GM23338 (cell line): Measurements from ENCODE around the gene PPP1R12A. TPM values are rescaled to one million over a fixed set of nuclear protein-coding genes. Genes with fewer than 3 reads are reported as not detected.

Experiments
- ATAC-seq: fragments of 200-7000 bp; cut with Tn5 transposase; 3 replicates; pipeline ENCODE4 v1.9.1; 2020
- DNase-seq: peaks from one replicate; pipeline ENCODE4 v3.0.0-alpha.2; 2015; ENCODE audit warnings: low spot score
- H2AFZ ChIP-seq: fragments of 200-600 bp; sonication (generic); 2 replicates; pipeline ENCODE4 v1.8.0; 2016; ENCODE audit warnings: antibody characterized with exemption, mild to moderate bottlenecking, moderate library complexity
- H3F3A ChIP-seq: fragments of 200-600 bp; sonication (generic); replicated peaks from 2 replicates; pipeline ENCODE4 v1.8.0; 2017; ENCODE audit warnings: antibody characterized with exemption, mixed run types, low read depth
- H3K27ac ChIP-seq: fragments of 200-600 bp; sonication (generic); 2 replicates; pipeline ENCODE4 v1.6.1; 2016; ENCODE audit warnings: low read depth
- H3K27me3 ChIP-seq: fragments of 200-600 bp; sonication (generic); 2 replicates; pipeline ENCODE4 v1.8.0; 2016; ENCODE audit warnings: mild to moderate bottlenecking, mixed run types, moderate library complexity; ENCODE audit not compliant: insufficient read depth
- H3K36me3 ChIP-seq: fragments of 200-600 bp; sonication (generic); 2 replicates; pipeline ENCODE4 v1.8.0; 2016; ENCODE audit warnings: mild to moderate bottlenecking; ENCODE audit not compliant: insufficient read depth
- H3K4me1 ChIP-seq: fragments of 200-600 bp; sonication (generic); 2 replicates; pipeline ENCODE4 v1.8.0; 2016; ENCODE audit warnings: mild to moderate bottlenecking, moderate library complexity; ENCODE audit not compliant: insufficient read depth
- H3K4me2 ChIP-seq: fragments of 200-600 bp; sonication (generic); 2 replicates; pipeline ENCODE4 v1.7.1; 2017; ENCODE audit warnings: mixed run types
- H3K4me3 ChIP-seq: fragments of 200-600 bp; sonication (generic); 2 replicates; pipeline ENCODE4 v1.6.1; 2016; ENCODE audit warnings: mixed run types
- H3K79me2 ChIP-seq: fragments of 200-600 bp; sonication (generic); replicated peaks from 2 replicates; pipeline ENCODE4 v1.8.0; 2017; ENCODE audit warnings: mild to moderate bottlenecking; ENCODE audit not compliant: insufficient read depth
- H3K9me2 ChIP-seq: fragments of 200-600 bp; sonication (generic); 2 replicates; pipeline ENCODE4 v1.8.0; 2017; ENCODE audit not compliant: insufficient read depth
- H4K20me1 ChIP-seq: fragments of 200-600 bp; sonication (generic); replicated peaks from 2 replicates; pipeline ENCODE4 v1.8.0; 2017; ENCODE audit warnings: mild to moderate bottlenecking; ENCODE audit not compliant: insufficient read depth
- H3K27ac Mint-ChIP-seq: 2 replicates; pipeline ENCODE4 v1.8.0; 2020; ENCODE audit warnings: inconsistent platforms, mild to moderate bottlenecking, moderate library complexity, mixed read lengths
- H3K27me3 Mint-ChIP-seq: 3 replicates; pipeline ENCODE4 v1.8.0; 2022; ENCODE audit warnings: low read depth, mild to moderate bottlenecking, moderate library complexity, mixed read lengths, inconsistent platforms; ENCODE audit not compliant: insufficient read depth, poor library complexity
- H3K36me3 Mint-ChIP-seq: 3 replicates; pipeline ENCODE4 v1.8.0; 2021; ENCODE audit warnings: low read depth, mild to moderate bottlenecking, inconsistent platforms, moderate library complexity, mixed read lengths
- H3K4me1 Mint-ChIP-seq: 3 replicates; pipeline ENCODE4 v1.8.0; 2020; ENCODE audit warnings: mild to moderate bottlenecking, inconsistent platforms, mixed read lengths
- H3K4me3 Mint-ChIP-seq: 3 replicates; pipeline ENCODE4 v1.8.0; 2021; ENCODE audit warnings: moderate library complexity, mild to moderate bottlenecking, inconsistent platforms, mixed read lengths
- H3K9me3 Mint-ChIP-seq: 3 replicates; pipeline ENCODE4 v1.8.0; 2020; ENCODE audit warnings: moderate library complexity, mild to moderate bottlenecking, inconsistent platforms, mixed read lengths
- CREB1 ChIP-seq: fragments of 250-450 bp; sonication (Bioruptor Pico); IDR thresholded peaks from 2 replicates; pipeline ENCODE4 v1.5.0; 2020; ENCODE audit warnings: low read depth, mild to moderate bottlenecking, moderate library complexity
- EZH2phosphoT487 ChIP-seq: fragments of 200-600 bp; sonication (generic); IDR thresholded peaks from one replicate; pipeline ENCODE4 v1.8.1; 2018; ENCODE audit warnings: antibody characterized with exemption; ENCODE audit not compliant: unreplicated experiment
- JUNB ChIP-seq: IDR thresholded peaks from one replicate; pipeline ENCODE4 v1.6.1; 2016; ENCODE audit warnings: antibody characterized with exemption; ENCODE audit not compliant: unreplicated experiment
- NANOG ChIP-seq: IDR thresholded peaks from 2 replicates; pipeline ENCODE4 v1.6.1; 2016; ENCODE audit warnings: antibody characterized with exemption, borderline replicate concordance
- POLR2AphosphoS5 ChIP-seq: IDR thresholded peaks from 2 replicates; pipeline ENCODE4 v1.6.1; 2016; ENCODE audit warnings: antibody characterized with exemption, low read depth
- STAT1 ChIP-seq: IDR thresholded peaks from one replicate; pipeline ENCODE4 v1.6.1; 2016; ENCODE audit warnings: antibody characterized with exemption; ENCODE audit not compliant: unreplicated experiment
- ZNF114 ChIP-seq: fragments of 250-450 bp; sonication (Bioruptor Pico); IDR thresholded peaks from 2 replicates; pipeline ENCODE4 v1.5.0; 2020; ENCODE audit warnings: mild to moderate bottlenecking, moderate library complexity
- ZNF331 ChIP-seq: fragments of 250-450 bp; sonication (Bioruptor Pico); IDR thresholded peaks from 2 replicates; pipeline ENCODE4 v1.5.0; 2020; ENCODE audit warnings: low read depth, mild to moderate bottlenecking, moderate library complexity
- polyA plus RNA-seq: library from polyadenylated mRNA; unstranded; fragments of >200 nt; fragmentation: Nextera tagmentation; extraction: Ambion mirVana; gene quantifications from 2 replicates; pipeline ENCODE4 v1.2.1, GENCODE V29; 2016
- total RNA-seq: library from RNA; depleted of rRNA; stranded (reverse); fragments of >200 nt; shearing (Covaris generic); gene quantifications from 2 replicates; pipeline ENCODE4 v1.2.3, GENCODE V29; 2014
- TF ChIP-seq, protein P1 (sequence below), 2 experiments: fragments of 200-600 bp in 1 of 2; sonication (generic) in 1 of 2; conservative IDR thresholded peaks; 2 replicates each; pipeline versions ENCODE4 v1.5.1 to v1.6.1; 2016 to 2017; ENCODE audit warnings: antibody characterized with exemption in 2 of 2, low read depth in 2 of 2, mild to moderate bottlenecking in 2 of 2, moderate library complexity in 1 of 2
- TF ChIP-seq, protein P2 (sequence below): fragments of 250-450 bp; sonication (Bioruptor Pico); IDR thresholded peaks from 2 replicates; pipeline ENCODE4 v1.5.0; 2020; ENCODE audit warnings: mild to moderate bottlenecking, moderate library complexity
- TF ChIP-seq, protein P3 (sequence below): IDR thresholded peaks from 2 replicates; pipeline ENCODE4 v1.6.1; 2016; ENCODE audit warnings: antibody characterized with exemption

Gene PPP1R12A
- total and polyA plus RNA-seq, 2 experiments from 2014 or later, result 91.6 to 146 TPM

GRCh38 chr12:79761341-79761740 lies 173.6 kb downstream of the PPP1R12A start:
- Histone ChIP-seq H3K9me2 (no peaks in the 10 kb centered on the region), H3K4me3 (no peak overlapping the region), H3K27ac (no peak overlapping the region), H3K79me2 (no peaks in the 10 kb centered on the region), H3F3A (no peaks in the 10 kb centered on the region), H2AFZ (no peak overlapping the region), H4K20me1 (no peaks in the 10 kb centered on the region), H3K27me3 (no peaks in the 10 kb centered on the region), H3K4me2 (no peak overlapping the region), H3K36me3 (no peaks in the 10 kb centered on the region; the same call in 1 of the 2 replicates), H3K4me1 (no peaks in the 10 kb centered on the region)
- Mint-ChIP-seq H3K4me1 (no peaks in the 10 kb centered on the region), H3K27me3 (no peaks in the 10 kb centered on the region), H3K4me3 (no peak overlapping the region), H3K27ac (no peak overlapping the region), H3K9me3 (peaks cover 24% of the 10 kb centered on the region), H3K36me3 (peaks cover 9% of the 10 kb centered on the region)
- TF ChIP-seq, protein P1, sequence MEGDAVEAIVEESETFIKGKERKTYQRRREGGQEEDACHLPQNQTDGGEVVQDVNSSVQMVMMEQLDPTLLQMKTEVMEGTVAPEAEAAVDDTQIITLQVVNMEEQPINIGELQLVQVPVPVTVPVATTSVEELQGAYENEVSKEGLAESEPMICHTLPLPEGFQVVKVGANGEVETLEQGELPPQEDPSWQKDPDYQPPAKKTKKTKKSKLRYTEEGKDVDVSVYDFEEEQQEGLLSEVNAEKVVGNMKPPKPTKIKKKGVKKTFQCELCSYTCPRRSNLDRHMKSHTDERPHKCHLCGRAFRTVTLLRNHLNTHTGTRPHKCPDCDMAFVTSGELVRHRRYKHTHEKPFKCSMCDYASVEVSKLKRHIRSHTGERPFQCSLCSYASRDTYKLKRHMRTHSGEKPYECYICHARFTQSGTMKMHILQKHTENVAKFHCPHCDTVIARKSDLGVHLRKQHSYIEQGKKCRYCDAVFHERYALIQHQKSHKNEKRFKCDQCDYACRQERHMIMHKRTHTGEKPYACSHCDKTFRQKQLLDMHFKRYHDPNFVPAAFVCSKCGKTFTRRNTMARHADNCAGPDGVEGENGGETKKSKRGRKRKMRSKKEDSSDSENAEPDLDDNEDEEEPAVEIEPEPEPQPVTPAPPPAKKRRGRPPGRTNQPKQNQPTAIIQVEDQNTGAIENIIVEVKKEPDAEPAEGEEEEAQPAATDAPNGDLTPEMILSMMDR (conservative IDR thresholded peaks at IDR 0.05; ENCODE audit: low read depth in 2 of 2), result no peak
- TF ChIP-seq JUNB (no peak), NANOG (no peak), POLR2AphosphoS5 (no peak)
- no peak for DNase-seq
- no peak for ATAC-seq

DNA sequence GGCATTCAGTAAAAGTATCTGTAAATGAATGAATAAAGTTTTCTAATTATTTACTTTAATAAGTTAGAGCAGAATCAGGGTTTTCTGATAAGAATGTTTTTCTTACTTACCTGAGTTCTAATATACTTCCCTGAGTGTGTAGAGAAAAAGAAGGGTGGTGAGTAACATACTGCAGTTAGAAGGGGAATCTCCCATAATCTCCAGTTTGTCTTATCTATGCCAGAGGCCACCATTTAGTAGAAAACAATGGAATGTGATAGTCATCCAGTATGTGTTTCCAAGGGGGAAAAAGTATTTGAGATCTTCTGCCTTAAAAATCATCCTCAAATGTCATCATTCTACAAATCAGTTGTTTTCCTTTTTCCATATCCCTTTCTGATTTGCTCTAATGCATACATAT lies 187.6 kb downstream of the PPP1R12A start:
- Mint-ChIP-seq H3K27ac (no peak overlapping the region), H3K9me3 (peaks cover 11% of the 10 kb centered on the region; the same call in 1 of the 3 replicates), H3K4me3 (no peak overlapping the region), H3K36me3 (peaks cover 5% of the 10 kb centered on the region; the same call in 2 of the 3 replicates), H3K4me1 (no peaks in the 10 kb centered on the region), H3K27me3 (no peaks in the 10 kb centered on the region)
- no peak for ATAC-seq
- Histone ChIP-seq H3K9me2 (no peaks in the 10 kb centered on the region), H3K4me2 (no peak overlapping the region), H3F3A (no peaks in the 10 kb centered on the region), H4K20me1 (no peaks in the 10 kb centered on the region), H3K79me2 (no peaks in the 10 kb centered on the region), H2AFZ (no peak overlapping the region), H3K4me3 (no peak overlapping the region), H3K4me1 (no peaks in the 10 kb centered on the region), H3K36me3 (no peaks in the 10 kb centered on the region), H3K27me3 (no peaks in the 10 kb centered on the region), H3K27ac (no peak overlapping the region)
- no peak for DNase-seq
- TF ChIP-seq ZNF114 (CRISPR knock-in tag) (no peak), EZH2phosphoT487 (no peak), ZNF331 (CRISPR knock-in tag) (no peak), NANOG (no peak), JUNB (no peak), CREB1 (CRISPR knock-in tag) (no peak), STAT1 (no peak)
- TF ChIP-seq, protein P2, sequence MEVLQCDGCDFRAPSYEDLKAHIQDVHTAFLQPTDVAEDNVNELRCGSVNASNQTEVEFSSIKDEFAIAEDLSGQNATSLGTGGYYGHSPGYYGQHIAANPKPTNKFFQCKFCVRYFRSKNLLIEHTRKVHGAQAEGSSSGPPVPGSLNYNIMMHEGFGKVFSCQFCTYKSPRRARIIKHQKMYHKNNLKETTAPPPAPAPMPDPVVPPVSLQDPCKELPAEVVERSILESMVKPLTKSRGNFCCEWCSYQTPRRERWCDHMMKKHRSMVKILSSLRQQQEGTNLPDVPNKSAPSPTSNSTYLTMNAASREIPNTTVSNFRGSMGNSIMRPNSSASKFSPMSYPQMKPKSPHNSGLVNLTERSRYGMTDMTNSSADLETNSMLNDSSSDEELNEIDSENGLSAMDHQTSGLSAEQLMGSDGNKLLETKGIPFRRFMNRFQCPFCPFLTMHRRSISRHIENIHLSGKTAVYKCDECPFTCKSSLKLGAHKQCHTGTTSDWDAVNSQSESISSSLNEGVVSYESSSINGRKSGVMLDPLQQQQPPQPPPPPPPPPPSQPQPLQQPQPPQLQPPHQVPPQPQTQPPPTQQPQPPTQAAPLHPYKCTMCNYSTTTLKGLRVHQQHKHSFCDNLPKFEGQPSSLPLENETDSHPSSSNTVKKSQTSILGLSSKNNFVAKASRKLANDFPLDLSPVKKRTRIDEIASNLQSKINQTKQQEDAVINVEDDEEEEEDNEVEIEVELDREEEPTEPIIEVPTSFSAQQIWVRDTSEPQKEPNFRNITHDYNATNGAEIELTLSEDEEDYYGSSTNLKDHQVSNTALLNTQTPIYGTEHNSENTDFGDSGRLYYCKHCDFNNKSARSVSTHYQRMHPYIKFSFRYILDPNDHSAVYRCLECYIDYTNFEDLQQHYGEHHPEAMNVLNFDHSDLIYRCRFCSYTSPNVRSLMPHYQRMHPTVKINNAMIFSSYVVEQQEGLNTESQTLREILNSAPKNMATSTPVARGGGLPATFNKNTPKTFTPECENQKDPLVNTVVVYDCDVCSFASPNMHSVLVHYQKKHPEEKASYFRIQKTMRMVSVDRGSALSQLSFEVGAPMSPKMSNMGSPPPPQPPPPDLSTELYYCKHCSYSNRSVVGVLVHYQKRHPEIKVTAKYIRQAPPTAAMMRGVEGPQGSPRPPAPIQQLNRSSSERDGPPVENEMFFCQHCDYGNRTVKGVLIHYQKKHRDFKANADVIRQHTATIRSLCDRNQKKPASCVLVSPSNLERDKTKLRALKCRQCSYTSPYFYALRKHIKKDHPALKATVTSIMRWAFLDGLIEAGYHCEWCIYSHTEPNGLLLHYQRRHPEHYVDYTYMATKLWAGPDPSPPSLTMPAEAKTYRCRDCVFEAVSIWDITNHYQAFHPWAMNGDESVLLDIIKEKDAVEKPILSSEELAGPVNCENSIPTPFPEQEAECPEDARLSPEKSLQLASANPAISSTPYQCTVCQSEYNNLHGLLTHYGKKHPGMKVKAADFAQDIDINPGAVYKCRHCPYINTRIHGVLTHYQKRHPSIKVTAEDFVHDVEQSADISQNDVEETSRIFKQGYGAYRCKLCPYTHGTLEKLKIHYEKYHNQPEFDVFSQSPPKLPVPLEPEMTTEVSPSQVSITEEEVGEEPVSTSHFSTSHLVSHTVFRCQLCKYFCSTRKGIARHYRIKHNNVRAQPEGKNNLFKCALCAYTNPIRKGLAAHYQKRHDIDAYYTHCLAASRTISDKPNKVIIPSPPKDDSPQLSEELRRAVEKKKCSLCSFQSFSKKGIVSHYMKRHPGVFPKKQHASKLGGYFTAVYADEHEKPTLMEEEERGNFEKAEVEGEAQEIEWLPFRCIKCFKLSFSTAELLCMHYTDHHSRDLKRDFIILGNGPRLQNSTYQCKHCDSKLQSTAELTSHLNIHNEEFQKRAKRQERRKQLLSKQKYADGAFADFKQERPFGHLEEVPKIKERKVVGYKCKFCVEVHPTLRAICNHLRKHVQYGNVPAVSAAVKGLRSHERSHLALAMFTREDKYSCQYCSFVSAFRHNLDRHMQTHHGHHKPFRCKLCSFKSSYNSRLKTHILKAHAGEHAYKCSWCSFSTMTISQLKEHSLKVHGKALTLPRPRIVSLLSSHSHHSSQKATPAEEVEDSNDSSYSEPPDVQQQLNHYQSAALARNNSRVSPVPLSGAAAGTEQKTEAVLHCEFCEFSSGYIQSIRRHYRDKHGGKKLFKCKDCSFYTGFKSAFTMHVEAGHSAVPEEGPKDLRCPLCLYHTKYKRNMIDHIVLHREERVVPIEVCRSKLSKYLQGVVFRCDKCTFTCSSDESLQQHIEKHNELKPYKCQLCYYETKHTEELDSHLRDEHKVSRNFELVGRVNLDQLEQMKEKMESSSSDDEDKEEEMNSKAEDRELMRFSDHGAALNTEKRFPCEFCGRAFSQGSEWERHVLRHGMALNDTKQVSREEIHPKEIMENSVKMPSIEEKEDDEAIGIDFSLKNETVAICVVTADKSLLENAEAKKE (CRISPR knock-in tag), result no peak
- TF ChIP-seq, protein P3, sequence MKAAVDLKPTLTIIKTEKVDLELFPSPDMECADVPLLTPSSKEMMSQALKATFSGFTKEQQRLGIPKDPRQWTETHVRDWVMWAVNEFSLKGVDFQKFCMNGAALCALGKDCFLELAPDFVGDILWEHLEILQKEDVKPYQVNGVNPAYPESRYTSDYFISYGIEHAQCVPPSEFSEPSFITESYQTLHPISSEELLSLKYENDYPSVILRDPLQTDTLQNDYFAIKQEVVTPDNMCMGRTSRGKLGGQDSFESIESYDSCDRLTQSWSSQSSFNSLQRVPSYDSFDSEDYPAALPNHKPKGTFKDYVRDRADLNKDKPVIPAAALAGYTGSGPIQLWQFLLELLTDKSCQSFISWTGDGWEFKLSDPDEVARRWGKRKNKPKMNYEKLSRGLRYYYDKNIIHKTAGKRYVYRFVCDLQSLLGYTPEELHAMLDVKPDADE, result no peak
- TF ChIP-seq, protein P1 (conservative IDR thresholded peaks at IDR 0.05; ENCODE audit: low read depth in 2 of 2), result no peak
